Measurements from ENCODE around the gene TRA2B.

TRA2B gene

DNA sequence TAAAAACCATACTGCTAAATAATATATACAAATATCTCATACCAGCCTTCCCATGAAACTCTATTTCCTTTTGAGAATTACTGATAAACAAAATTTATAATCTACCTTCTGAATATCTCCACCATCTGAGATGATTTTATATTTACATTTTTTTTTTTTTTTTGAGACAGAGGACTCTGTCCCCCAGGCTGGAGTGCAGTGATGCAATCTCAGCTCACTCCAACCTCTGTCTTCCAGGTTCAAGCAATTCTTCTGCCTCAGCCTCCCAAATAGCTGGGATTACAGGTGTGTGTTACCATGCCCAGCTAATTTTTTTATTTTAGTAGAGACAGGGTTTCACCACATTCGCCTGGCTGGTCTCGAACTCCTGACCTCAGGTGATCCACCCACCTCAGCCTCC, 70.2 kb downstream of the TRA2B start:
- no peak for DNase-seq (ENCODE audit: low read depth, low spot score)

GRCh38 chr3:185866995-185867394, 70.8 kb downstream of the TRA2B start:
- DNase-seq (ENCODE audit: low read depth, low spot score) = no peak

- DNase-seq (ENCODE audit: low read depth, low spot score) = no peak
Measured at GRCh38 chr3:185866555-185866954, 71.3 kb downstream of the TRA2B start.
